ENCODE measurements around the gene ITSN1.

DNA sequence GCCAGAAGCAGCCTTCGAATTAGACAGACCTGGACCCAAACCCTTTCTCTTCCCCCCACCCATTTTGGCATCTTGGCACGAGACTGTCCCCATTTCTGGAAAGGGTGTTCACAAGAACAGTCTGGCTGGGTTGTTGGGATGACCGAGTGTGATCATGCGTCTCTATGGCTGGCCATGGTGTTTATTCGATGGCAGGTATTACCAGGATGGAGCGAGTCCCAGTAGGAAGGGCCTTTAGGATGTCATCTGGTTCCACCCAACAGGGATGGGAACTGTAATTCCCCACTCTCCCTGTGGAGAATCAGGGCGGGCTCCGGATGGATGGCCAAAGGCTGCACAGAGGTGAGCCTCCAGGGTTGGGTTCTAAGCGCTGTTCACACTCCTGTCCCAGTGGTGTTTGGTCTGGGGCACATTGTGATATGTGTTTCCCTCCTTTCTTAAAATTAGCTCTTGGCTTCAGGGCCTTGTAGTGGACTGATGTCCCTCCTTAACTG, 306.7 kb downstream of the ITSN1 start:
- TF ChIP-seq, protein P1, sequence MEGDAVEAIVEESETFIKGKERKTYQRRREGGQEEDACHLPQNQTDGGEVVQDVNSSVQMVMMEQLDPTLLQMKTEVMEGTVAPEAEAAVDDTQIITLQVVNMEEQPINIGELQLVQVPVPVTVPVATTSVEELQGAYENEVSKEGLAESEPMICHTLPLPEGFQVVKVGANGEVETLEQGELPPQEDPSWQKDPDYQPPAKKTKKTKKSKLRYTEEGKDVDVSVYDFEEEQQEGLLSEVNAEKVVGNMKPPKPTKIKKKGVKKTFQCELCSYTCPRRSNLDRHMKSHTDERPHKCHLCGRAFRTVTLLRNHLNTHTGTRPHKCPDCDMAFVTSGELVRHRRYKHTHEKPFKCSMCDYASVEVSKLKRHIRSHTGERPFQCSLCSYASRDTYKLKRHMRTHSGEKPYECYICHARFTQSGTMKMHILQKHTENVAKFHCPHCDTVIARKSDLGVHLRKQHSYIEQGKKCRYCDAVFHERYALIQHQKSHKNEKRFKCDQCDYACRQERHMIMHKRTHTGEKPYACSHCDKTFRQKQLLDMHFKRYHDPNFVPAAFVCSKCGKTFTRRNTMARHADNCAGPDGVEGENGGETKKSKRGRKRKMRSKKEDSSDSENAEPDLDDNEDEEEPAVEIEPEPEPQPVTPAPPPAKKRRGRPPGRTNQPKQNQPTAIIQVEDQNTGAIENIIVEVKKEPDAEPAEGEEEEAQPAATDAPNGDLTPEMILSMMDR (IDR thresholded peaks at IDR 0.05) = no peak
- TF ChIP-seq POLR2A (IDR thresholded peaks at IDR 0.05) (no peak), EP300 (IDR thresholded peaks at IDR 0.05) (no peak)

Measured in tibial nerve (tissue), 4 donors.